HG03521 (cell line): ENCODE results near the gene ABI3BP.

Experiments used
- ATAC-seq: cut with Tn5 transposase; IDR thresholded peaks from one replicate; pipeline ENCODE4 v1.9.1; 2021; ENCODE audit warnings: mild to moderate bottlenecking, moderate library complexity; ENCODE audit not compliant: unreplicated experiment

The ABI3BP gene

GRCh38 chr3:100898681-100899080 is 94.5 kb downstream of the ABI3BP start:
- ATAC-seq = no peak

- ATAC-seq = no peak
Measured at GRCh38 chr3:100896994-100897393, 96.2 kb downstream of the ABI3BP start.

GRCh38 chr3:100893590-100893989 is 99.6 kb downstream of the ABI3BP start:
- no peak for ATAC-seq

- no peak for ATAC-seq
Measured at GRCh38 chr3:100893108-100893507, 100.1 kb downstream of the ABI3BP start.

- ATAC-seq = no peak
Measured at GRCh38 chr3:100891827-100892226, 101.4 kb downstream of the ABI3BP start.

GRCh38 chr3:100891033-100891432 is 102.2 kb downstream of the ABI3BP start:
- ATAC-seq = no peak

- no peak for ATAC-seq
Measured at GRCh38 chr3:100888881-100889280, 104.3 kb downstream of the ABI3BP start.

GRCh38 chr3:100882571-100882984 is 110.6 kb downstream of the ABI3BP start:
- ATAC-seq = no peak

GRCh38 chr3:100880845-100881244 is 112.4 kb downstream of the ABI3BP start:
- ATAC-seq = no peak

- no peak for ATAC-seq
Measured at GRCh38 chr3:100880072-100880471, 113.1 kb downstream of the ABI3BP start.

GRCh38 chr3:100879195-100879810 is 113.9 kb downstream of the ABI3BP start:
- ATAC-seq = no peak

- ATAC-seq = no peak
Measured at GRCh38 chr3:100877286-100877685, 115.9 kb downstream of the ABI3BP start.

- no peak for ATAC-seq
Measured at GRCh38 chr3:100875239-100875638, 118.0 kb downstream of the ABI3BP start.

GRCh38 chr3:100873611-100874010 is 119.6 kb downstream of the ABI3BP start:
- ATAC-seq = no peak

GRCh38 chr3:100871306-100871705 is 121.9 kb downstream of the ABI3BP start:
- no peak for ATAC-seq

- ATAC-seq = no peak
Measured at GRCh38 chr3:100869787-100870186, 123.4 kb downstream of the ABI3BP start.

GRCh38 chr3:100868894-100869293 is 124.3 kb downstream of the ABI3BP start:
- ATAC-seq = no peak

- ATAC-seq = no peak
Measured at GRCh38 chr3:100868096-100868495, 125.1 kb downstream of the ABI3BP start.

- no peak for ATAC-seq
Measured at GRCh38 chr3:100865442-100865841, 127.8 kb downstream of the ABI3BP start.

- ATAC-seq = no peak
Measured at GRCh38 chr3:100864471-100865250, 128.6 kb downstream of the ABI3BP start.

- ATAC-seq = no peak
Measured at GRCh38 chr3:100857863-100858262, 135.4 kb downstream of the ABI3BP start.

- ATAC-seq = no peak
Measured at GRCh38 chr3:100856821-100857220, 136.4 kb downstream of the ABI3BP start.
